Measurements from ENCODE around the gene ABCE1.

The ABCE1 gene

DNA sequence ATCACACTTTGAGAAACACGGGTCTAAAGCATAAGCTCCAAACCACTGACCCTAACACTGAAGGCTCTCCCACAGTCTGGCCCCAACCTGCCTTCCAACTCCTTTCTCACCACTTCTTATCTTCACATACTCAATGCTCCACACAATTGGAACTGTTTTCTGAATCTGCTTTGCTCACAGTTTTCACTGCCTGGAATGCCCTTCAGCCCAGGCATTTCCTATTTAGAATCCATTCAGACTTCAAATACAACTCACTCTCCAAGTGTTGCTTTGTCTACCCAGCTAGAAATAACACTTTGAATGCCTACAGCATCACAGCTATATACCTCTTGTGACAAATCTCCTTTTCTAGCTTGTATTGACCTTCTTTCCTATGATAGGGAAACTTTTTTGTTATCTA, 72.1 kb downstream of the ABCE1 start:
- H3K4me3 Mint-ChIP-seq = no peak overlapping the region
- no peaks in the 10 kb centered on the region for H3K27me3 Mint-ChIP-seq
- H3K27ac Mint-ChIP-seq = peak overlapping the region in 1 of 2 donors; percentile 16
- DNase-seq = no peak
- peaks cover 73% of the 10 kb centered on the region for H3K36me3 Mint-ChIP-seq (ENCODE audit: insufficient read depth)
- no peak for ATAC-seq (replicated peaks)
- H3K9me3 Mint-ChIP-seq = no peaks in the 10 kb centered on the region
- peaks cover 23 to 44% of the 10 kb centered on the region in 2 donors for H3K4me1 Mint-ChIP-seq (ENCODE audit: low read depth in 2 of 2)

DNA sequence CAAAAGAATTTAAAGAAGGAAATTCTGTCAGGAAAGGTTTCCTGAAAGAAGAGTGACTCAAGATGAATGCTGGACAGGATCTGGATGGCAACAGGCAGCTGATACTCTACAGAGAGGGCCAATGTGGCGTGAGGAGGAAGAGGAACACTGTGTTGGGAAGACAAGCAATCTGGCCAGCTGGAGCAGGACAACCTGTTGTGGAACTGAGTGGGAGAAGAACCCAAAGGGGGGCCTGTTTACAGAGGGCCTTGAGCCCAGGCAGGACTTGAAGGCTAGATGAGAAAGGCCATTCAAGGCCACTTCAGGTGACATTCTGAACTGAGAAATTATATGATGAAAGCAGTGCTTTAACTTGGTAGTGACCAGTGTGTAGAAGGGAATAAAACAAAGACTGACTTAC, 73.8 kb downstream of the ABCE1 start:
- H3K4me1 Mint-ChIP-seq (ENCODE audit: low read depth in 2 of 2) = peaks cover 29 to 48% of the 10 kb centered on the region in 2 donors
- ATAC-seq (replicated peaks) (no peak), DNase-seq (no peak)
- no peak overlapping the region for H3K4me3 Mint-ChIP-seq
- no peaks in the 10 kb centered on the region for H3K9me3 Mint-ChIP-seq
- H3K27me3 Mint-ChIP-seq = no peaks in the 10 kb centered on the region
- H3K27ac Mint-ChIP-seq = peak overlapping the region in 1 of 2 donors; percentile 76
- peaks cover 66% of the 10 kb centered on the region for H3K36me3 Mint-ChIP-seq (ENCODE audit: insufficient read depth)

DNA sequence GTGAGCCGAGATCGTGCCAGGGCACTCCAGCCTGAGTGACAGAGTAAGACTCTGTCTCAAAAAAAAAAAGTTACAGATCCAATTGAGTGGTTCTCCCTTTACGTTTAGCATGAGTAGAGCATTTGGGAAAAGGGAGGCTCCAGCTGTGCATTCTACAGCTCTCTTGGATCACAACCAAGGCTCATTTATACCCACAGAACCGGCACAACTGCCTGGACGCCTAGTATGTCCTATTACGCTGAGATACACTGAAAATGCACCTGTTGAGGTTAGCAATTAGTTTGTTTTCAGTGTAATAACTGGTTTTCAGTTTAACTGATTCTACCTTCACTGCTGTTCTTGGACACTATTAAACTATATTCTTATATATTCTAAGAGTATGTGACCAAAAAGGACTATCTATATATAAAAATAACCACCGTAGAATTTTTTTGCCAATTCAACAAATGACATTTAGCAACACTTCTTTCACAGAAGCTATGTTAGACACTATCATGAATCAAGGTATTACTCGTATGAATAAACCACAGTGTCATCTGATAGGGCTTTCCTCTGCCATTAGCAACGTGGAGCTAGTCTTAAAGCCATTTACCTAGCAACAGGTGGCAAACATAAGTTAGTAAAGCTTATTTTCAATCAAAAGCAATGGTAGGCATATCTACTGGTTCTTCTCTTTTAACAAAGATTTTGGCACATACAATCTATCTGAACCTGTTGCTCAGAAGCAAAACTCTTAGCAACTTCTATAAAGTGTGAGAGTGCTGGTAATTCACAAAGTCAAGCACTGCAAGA, 78.7 kb downstream of the ABCE1 start:
- peaks cover 42 to 60% of the 10 kb centered on the region in 2 donors for H3K4me1 Mint-ChIP-seq (ENCODE audit: low read depth in 2 of 2)
- peaks cover 47% of the 10 kb centered on the region for H3K36me3 Mint-ChIP-seq (ENCODE audit: insufficient read depth)
- H3K9me3 Mint-ChIP-seq = no peaks in the 10 kb centered on the region
- no peak for DNase-seq
- H3K27ac Mint-ChIP-seq = peak overlapping the region; percentile 93 to 94
- ATAC-seq (replicated peaks) = no peak
- peak overlapping the region; percentile 81 to 86 for H3K4me3 Mint-ChIP-seq
- H3K27me3 Mint-ChIP-seq = no peaks in the 10 kb centered on the region

DNA sequence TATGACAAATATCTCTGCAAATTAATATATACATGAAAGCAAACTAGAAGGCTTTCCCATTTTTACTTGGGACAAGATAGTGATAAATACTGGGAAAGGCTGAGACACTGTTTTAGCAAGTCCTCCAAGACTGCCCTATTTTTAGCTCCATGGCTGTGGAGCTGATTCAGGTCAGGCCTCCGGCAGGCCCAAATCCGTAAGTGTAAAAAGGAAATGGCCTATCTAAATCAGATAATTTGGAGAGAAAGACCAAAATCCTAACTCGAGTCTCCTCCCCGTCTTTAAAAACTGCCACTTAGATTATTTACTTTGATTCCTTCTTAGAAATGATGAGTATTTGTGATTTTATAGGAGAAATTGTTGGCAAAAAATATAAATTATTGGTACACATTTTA, 79.4 kb downstream of the ABCE1 start:
- no peak for ATAC-seq (replicated peaks)
- Mint-ChIP-seq H3K9me3 (no peaks in the 10 kb centered on the region), H3K27me3 (no peaks in the 10 kb centered on the region), H3K27ac (peak overlapping the region; percentile 93 to 94), H3K4me1 (ENCODE audit: low read depth in 2 of 2) (peaks cover 39 to 57% of the 10 kb centered on the region in 2 donors), H3K4me3 (peak overlapping the region; percentile 81 to 86), H3K36me3 (ENCODE audit: insufficient read depth) (peaks cover 50% of the 10 kb centered on the region)
- no peak for DNase-seq

DNA sequence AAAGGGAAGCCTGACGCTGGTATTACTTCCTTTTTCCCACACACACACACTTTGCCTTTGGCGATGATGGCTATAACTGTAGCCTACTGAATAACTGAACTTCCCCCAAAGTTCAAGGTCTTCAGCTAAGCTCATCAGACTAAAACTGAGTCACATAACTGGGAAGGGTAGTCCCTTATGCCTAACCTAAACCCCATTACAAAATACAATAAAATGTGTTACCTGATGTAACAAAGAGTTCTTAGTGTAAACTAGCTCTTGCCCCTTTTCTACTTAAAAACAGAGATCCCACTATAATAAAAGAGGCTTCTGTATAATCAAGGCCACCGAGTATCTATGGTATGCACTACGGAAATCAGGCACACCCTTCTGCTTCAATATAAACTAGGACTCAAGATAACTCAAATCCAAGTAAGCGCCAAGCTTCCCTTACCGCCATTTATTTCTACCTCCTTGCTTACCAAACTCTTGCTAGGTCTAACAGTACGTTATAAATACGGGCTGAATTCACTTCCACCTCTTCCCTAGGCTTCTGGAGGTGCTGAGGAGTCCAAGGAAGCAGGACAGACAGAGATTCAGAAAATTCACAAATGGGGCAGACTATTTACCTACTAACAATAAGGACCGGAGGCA, 79.9 kb downstream of the ABCE1 start:
- Mint-ChIP-seq H3K9me3 (no peaks in the 10 kb centered on the region), H3K27me3 (no peaks in the 10 kb centered on the region), H3K4me1 (ENCODE audit: low read depth in 2 of 2) (peaks cover 37 to 54% of the 10 kb centered on the region in 2 donors), H3K36me3 (ENCODE audit: insufficient read depth) (peaks cover 45% of the 10 kb centered on the region), H3K4me3 (peak overlapping the region; percentile 81 to 86), H3K27ac (peak overlapping the region; percentile 93 to 94)
- no peak for DNase-seq
- ATAC-seq (replicated peaks) = no peak

DNA sequence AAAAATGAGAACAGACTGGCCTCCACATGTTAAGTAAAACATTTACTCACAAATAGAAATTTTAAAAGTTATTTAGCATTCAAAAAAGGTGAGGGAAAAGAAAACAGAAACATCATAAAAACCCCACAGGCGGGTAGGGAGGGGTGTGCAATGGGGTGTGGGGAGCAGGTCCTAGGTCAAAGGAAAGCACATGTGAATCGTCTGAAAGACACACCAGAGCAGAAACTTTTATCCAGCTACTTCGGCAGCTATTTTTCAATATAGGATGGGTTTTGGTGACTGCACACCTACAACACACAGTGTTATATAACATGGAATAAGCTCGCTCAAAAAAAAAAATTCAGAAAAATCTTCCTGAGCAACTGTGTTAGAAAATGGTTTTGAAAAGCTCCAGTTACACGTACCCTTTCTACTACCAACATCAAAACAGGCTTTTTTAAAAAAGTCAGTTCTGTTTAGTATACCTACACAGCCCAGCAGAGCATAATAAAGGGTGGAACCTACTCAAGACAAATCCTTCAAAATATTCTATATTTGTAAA, 80.7 kb downstream of the ABCE1 start:
- Mint-ChIP-seq H3K36me3 (ENCODE audit: insufficient read depth) (peaks cover 37% of the 10 kb centered on the region), H3K9me3 (no peaks in the 10 kb centered on the region), H3K27me3 (no peaks in the 10 kb centered on the region), H3K27ac (peak overlapping the region; percentile 93 to 94), H3K4me1 (ENCODE audit: low read depth in 2 of 2) (peaks cover 34 to 48% of the 10 kb centered on the region in 2 donors), H3K4me3 (peak overlapping the region; percentile 81 to 86)
- ATAC-seq (replicated peaks) (no peak), DNase-seq (no peak)
